RCC 7860 (cell line): Measurements from ENCODE around the gene ZCCHC9.
"Not testable (repeated sequence)": the region's sequence is repeated elsewhere in the genome, so short reads cannot be mapped to it uniquely, and the experiment has no call there.

Source experiments
- DNase-seq: peaks from one replicate; pipeline ENCODE4 v3.0.0-alpha.2; 2015; ENCODE audit warnings: low spot score
- FAIRE-seq: peaks from 2 replicates; lab custom pipeline; 2012; peaks lifted over from hg19 to GRCh38; lab: Jason Lieb, UNC

Gene ZCCHC9

GRCh38 chr5:81301271-81302015 is at the start of gene ZCCHC9:
ZCCHC9 (plus strand) TSS chr5:81301587; CDS start chr5:81304758, 3,171 bp downstream.
- DNase-seq (peak; percentile 69), FAIRE-seq (no peak)

GRCh38 chr5:81251922-81252321 is 49.5 kb upstream of the ZCCHC9 start:
- FAIRE-seq (no peak), DNase-seq (no peak)

- FAIRE-seq = no peak
- DNase-seq = no peak
Observed at GRCh38 chr5:81252904-81253303, 48.5 kb upstream of the ZCCHC9 start.

- FAIRE-seq = no peak
- DNase-seq = no peak
Observed at GRCh38 chr5:81253875-81254274, 47.5 kb upstream of the ZCCHC9 start.

- FAIRE-seq (no peak), DNase-seq (no peak)
Observed at GRCh38 chr5:81254886-81255559, 46.4 kb upstream of the ZCCHC9 start.

GRCh38 chr5:81256766-81257165 is 44.6 kb upstream of the ZCCHC9 start:
- FAIRE-seq (no peak), DNase-seq (no peak)

GRCh38 chr5:81262796-81263195 is 38.6 kb upstream of the ZCCHC9 start:
- not testable (repeated sequence) for FAIRE-seq, DNase-seq

- DNase-seq (no peak), FAIRE-seq (no peak)
Observed at GRCh38 chr5:81265101-81265500, 36.3 kb upstream of the ZCCHC9 start.

- DNase-seq = peak; percentile 16
- no peak for FAIRE-seq
Observed at GRCh38 chr5:81268521-81269196, 32.7 kb upstream of the ZCCHC9 start.

- DNase-seq = no peak
- FAIRE-seq = no peak
Observed at GRCh38 chr5:81269751-81270393, 31.5 kb upstream of the ZCCHC9 start.

- not testable (repeated sequence) for FAIRE-seq, DNase-seq
Observed at GRCh38 chr5:81270394-81271027, 30.9 kb upstream of the ZCCHC9 start.

- no peak for FAIRE-seq
- DNase-seq = no peak
Observed at GRCh38 chr5:81283976-81284375, 17.4 kb upstream of the ZCCHC9 start.

GRCh38 chr5:81286059-81286617 is 15.2 kb upstream of the ZCCHC9 start:
- DNase-seq = no peak
- FAIRE-seq = no peak

- FAIRE-seq = no peak
- no peak for DNase-seq
Observed at GRCh38 chr5:81288021-81288433, 13.4 kb upstream of the ZCCHC9 start.

- DNase-seq (no peak), FAIRE-seq (no peak)
Observed at GRCh38 chr5:81290146-81290545, 11.2 kb upstream of the ZCCHC9 start.

GRCh38 chr5:81292130-81292529 is 9.3 kb upstream of the ZCCHC9 start:
- DNase-seq (no peak), FAIRE-seq (no peak)

- not testable (repeated sequence) for FAIRE-seq, DNase-seq
Observed at GRCh38 chr5:81294021-81294420, 7.4 kb upstream of the ZCCHC9 start.

- DNase-seq (no peak), FAIRE-seq (no peak)
Observed at GRCh38 chr5:81297531-81297930, 3.9 kb upstream of the ZCCHC9 start.

- FAIRE-seq = no peak
Observed at GRCh38 chr5:81300921-81301270, 491 bp upstream of the ZCCHC9 start.

GRCh38 chr5:81302596-81302995 is 1.2 kb downstream of the ZCCHC9 start:
- FAIRE-seq = no peak

More at GRCh38 chr5:81300921-81301270, 491 bp upstream of the ZCCHC9 start:
- DNase-seq = no peak

More at GRCh38 chr5:81302596-81302995, 1.2 kb downstream of the ZCCHC9 start:
- DNase-seq = no peak
